GM19035 (cell line): ENCODE measurements around the gene THPO.

Experiments used
- ATAC-seq: cut with Tn5 transposase; IDR thresholded peaks from one replicate; pipeline ENCODE4 v1.9.1; 2021; ENCODE audit not compliant: unreplicated experiment

The THPO gene

GRCh38 chr3:184366619-184367289 is 11.3 kb downstream of the THPO start:
- no peak for ATAC-seq

GRCh38 chr3:184362668-184363546 is 15.1 kb downstream of the THPO start:
- peak; percentile 83 for ATAC-seq

- peak; percentile 5 for ATAC-seq
Observed at GRCh38 chr3:184361932-184362667, 15.9 kb downstream of the THPO start.

- peak; percentile 32 for ATAC-seq
Observed at GRCh38 chr3:184361532-184361931, 16.5 kb downstream of the THPO start, which contains the start of the genes CLCN2 and POLR2H. TSS of gene CLCN2 (minus strand) at chr3:184361605. CDS start at chr3:184361479, 126 bp downstream. TSS of gene POLR2H (plus strand) at chr3:184361710. CDS start at chr3:184363493, 1,783 bp downstream.

GRCh38 chr3:184360929-184361531 is 17.0 kb downstream of the THPO start:
- peak; percentile 8 for ATAC-seq

GRCh38 chr3:184360070-184360928 is 17.7 kb downstream of the THPO start:
- no peak for ATAC-seq

- no peak for ATAC-seq
Observed at GRCh38 chr3:184359610-184360009, 18.4 kb downstream of the THPO start.

GRCh38 chr3:184358921-184359350 is 19.1 kb downstream of the THPO start:
- ATAC-seq = no peak

- ATAC-seq = no peak
Observed at GRCh38 chr3:184358124-184358767, 19.8 kb downstream of the THPO start.

- ATAC-seq = no peak
Observed at GRCh38 chr3:184357248-184358123, 20.5 kb downstream of the THPO start.

- ATAC-seq = no peak
Observed at GRCh38 chr3:184355261-184356040, 22.6 kb downstream of the THPO start.

- ATAC-seq = no peak
Observed at GRCh38 chr3:184354754-184355153, 23.3 kb downstream of the THPO start.

GRCh38 chr3:184354121-184354728 is 23.8 kb downstream of the THPO start:
- no peak for ATAC-seq

GRCh38 chr3:184353546-184353941 is 24.5 kb downstream of the THPO start:
- ATAC-seq = no peak

- ATAC-seq = no peak
Observed at GRCh38 chr3:184352897-184353545, 25.0 kb downstream of the THPO start.

- no peak for ATAC-seq
Observed at GRCh38 chr3:184352149-184352785, 25.7 kb downstream of the THPO start.
